ENCODE measurements around the gene DHX58.
A peak's percentile ranks its signal among the peaks of the same experiment; 100 is the strongest.
"Not testable (repeated sequence)": the region's sequence is repeated elsewhere in the genome, so short reads cannot be mapped to it uniquely, and the experiment has no call there.

The DHX58 gene

GRCh38 chr17:42112552-42113176, at the start of gene DHX58:
TSS of gene DHX58 (minus strand) at chr17:42112714. CDS start at chr17:42111892, 822 bp downstream.
- DNase-seq, result peak; percentile 70

GRCh38 chr17:42160531-42160910, 48.0 kb upstream of the DHX58 start:
- DNase-seq, result no peak

- DNase-seq, result no peak
These were observed 47.4 kb upstream of the DHX58 start for GRCh38 chr17:42159796-42160530.

- DNase-seq, result no peak
These were observed 43.1 kb upstream of the DHX58 start for GRCh38 chr17:42155614-42156045.

GRCh38 chr17:42153919-42154742, 41.6 kb upstream of the DHX58 start:
- DNase-seq, result no peak

- no peak for DNase-seq
These were observed 34.5 kb upstream of the DHX58 start for GRCh38 chr17:42146911-42147607.

- not testable (repeated sequence) for DNase-seq
These were observed 30.6 kb upstream of the DHX58 start for GRCh38 chr17:42143138-42143537.

GRCh38 chr17:42142371-42142896, 29.9 kb upstream of the DHX58 start:
- DNase-seq, result no peak

- no peak for DNase-seq
These were observed 28.9 kb upstream of the DHX58 start for GRCh38 chr17:42141382-42141781.

- DNase-seq, result not testable (repeated sequence)
These were observed 28.2 kb upstream of the DHX58 start for GRCh38 chr17:42140690-42141089.

- DNase-seq, result no peak
These were observed 26.4 kb upstream of the DHX58 start for GRCh38 chr17:42138749-42139492.

- DNase-seq, result no peak
These were observed 24.1 kb upstream of the DHX58 start for GRCh38 chr17:42136654-42137051.

- DNase-seq, result peak; percentile 94
These were observed 23.4 kb upstream of the DHX58 start for GRCh38 chr17:42135664-42136653.

GRCh38 chr17:42135151-42135550, 22.6 kb upstream of the DHX58 start:
- no peak for DNase-seq

GRCh38 chr17:42133461-42134041, 21.0 kb upstream of the DHX58 start:
- peak; percentile 57 for DNase-seq

- no peak for DNase-seq
These were observed 20.4 kb upstream of the DHX58 start for GRCh38 chr17:42132941-42133340.

- DNase-seq, result no peak
These were observed 19.5 kb upstream of the DHX58 start for GRCh38 chr17:42131981-42132432.

GRCh38 chr17:42131232-42131631, 18.7 kb upstream of the DHX58 start:
- no peak for DNase-seq

- DNase-seq, result no peak
These were observed 17.9 kb upstream of the DHX58 start for GRCh38 chr17:42130310-42130936.
